ENCODE results near the gene ELP6. TPM values are rescaled to one million over a fixed set of nuclear protein-coding genes. Genes with fewer than 3 reads are reported as not detected.
"Not testable (repeated sequence)": the region's sequence is repeated elsewhere in the genome, so short reads cannot be mapped to it uniquely, and the experiment has no call there.

ELP6 gene
- total RNA-seq, 4 donors from 2014 or later, result 14.8 to 31.2 (median 23.8) TPM

GRCh38 chr3:47491777-47492176 lies 21.7 kb downstream of the ELP6 start:
- no peak for TF ChIP-seq CTCF (IDR thresholded peaks at IDR 0.05)
- ATAC-seq (ENCODE audit: low FRiP score) (no peak), DNase-seq (ENCODE audit: low spot score) (no peak)

GRCh38 chr3:47491186-47491585 lies 22.3 kb downstream of the ELP6 start:
- ATAC-seq (ENCODE audit: low FRiP score) (no peak), DNase-seq (ENCODE audit: low spot score) (no peak)

GRCh38 chr3:47487265-47487664 lies 26.2 kb downstream of the ELP6 start:
- no peak for DNase-seq (ENCODE audit: low spot score)
- TF ChIP-seq CTCF (IDR thresholded peaks at IDR 0.05), result no peak
- ATAC-seq (ENCODE audit: low FRiP score), result no peak

More at GRCh38 chr3:47491186-47491585, 22.3 kb downstream of the ELP6 start:
- TF ChIP-seq CTCF (IDR thresholded peaks at IDR 0.05), result no peak

- ATAC-seq (ENCODE audit: low FRiP score) (no peak), DNase-seq (ENCODE audit: low spot score) (no peak)
- TF ChIP-seq CTCF (IDR thresholded peaks at IDR 0.05), result no peak
Measured at GRCh38 chr3:47485812-47486211, 27.7 kb downstream of the ELP6 start.

- ATAC-seq (ENCODE audit: low FRiP score), result no peak
- DNase-seq (ENCODE audit: low spot score), result no peak
Measured at GRCh38 chr3:47482366-47482765, 31.1 kb downstream of the ELP6 start.

GRCh38 chr3:47481763-47482162 lies 31.7 kb downstream of the ELP6 start:
- not testable (repeated sequence) for DNase-seq (ENCODE audit: low spot score); ATAC-seq (ENCODE audit: low FRiP score)

More at GRCh38 chr3:47482366-47482765, 31.1 kb downstream of the ELP6 start:
- no peak for TF ChIP-seq CTCF (IDR thresholded peaks at IDR 0.05)

- not testable (repeated sequence) for DNase-seq (ENCODE audit: low spot score); ATAC-seq (ENCODE audit: low FRiP score)
Measured at GRCh38 chr3:47480267-47480666, 33.2 kb downstream of the ELP6 start.

GRCh38 chr3:47479826-47480160 lies 33.7 kb downstream of the ELP6 start:
- DNase-seq (ENCODE audit: low spot score) (no peak), ATAC-seq (ENCODE audit: low FRiP score) (no peak)
- no peak for TF ChIP-seq CTCF (IDR thresholded peaks at IDR 0.05)
